ENCODE measurements around the gene OR2S2. TPM values are rescaled to one million over a fixed set of nuclear protein-coding genes. Genes with fewer than 3 reads are reported as not detected.

OR2S2 gene
- total and polyA plus RNA-seq, 7 donors: not detected

- no peak overlapping the region for H3K27ac ChIP-seq
- intact Hi-C loops (cut with DNase I): loop anchor here (5.0 kb wide), 1 partner anchor 156 kb away; the partner anchor contains the start of gene NPR2
- H3K36me3 ChIP-seq: no peaks in the 10 kb centered on the region
- peaks cover 0 to 5% (median 4%) of the 10 kb centered on the region in 4 donors for H3K4me1 ChIP-seq
- H3K27me3 ChIP-seq: peaks cover 0 to 4% (median 0%) of the 10 kb centered on the region in 3 donors
- H3K4me3 ChIP-seq: no peak overlapping the region
- 29 to 74% methylated on average over 2 of the region's 2 CpGs for WGBS, 2 donors
- no peak for DNase-seq
- TF ChIP-seq CTCF (IDR thresholded peaks at IDR 0.05): no peak
- TF ChIP-seq POLR2A (IDR thresholded peaks at IDR 0.05): no peak
- TF ChIP-seq POLR2AphosphoS5 (IDR thresholded peaks at IDR 0.05): no peak
- no peak for TF ChIP-seq EP300 (IDR thresholded peaks at IDR 0.05)
- H3K9me3 ChIP-seq: no peaks in the 10 kb centered on the region
These were observed 9.5 kb downstream of the OR2S2 start for GRCh38 chr9:35948451-35948850.

- Histone ChIP-seq H3K27ac (peak overlapping the region in 3 of 4 donors; percentile 3 to 32 (median 20)), H3K36me3 (no peaks in the 10 kb centered on the region), H3K27me3 (no peaks in the 10 kb centered on the region), H3K4me3 (peak overlapping the region in 2 of 4 donors; percentile 2 to 22), H3K4me1 (peaks cover 0 to 5% (median 4%) of the 10 kb centered on the region in 4 donors), H3K9me3 (no peaks in the 10 kb centered on the region)
- intact Hi-C loops (cut with DNase I): loop anchor here (1.0 to 5.0 kb wide), 2 partner anchors 42 to 153 kb away; partner anchors contain the start of gene NPR2
- 32 to 38% methylated on average over 10 of the region's 10 CpGs for WGBS, 2 donors
- no peak for TF ChIP-seq EP300 (IDR thresholded peaks at IDR 0.05)
- peak; percentile 71 to 85 (median 80) for TF ChIP-seq CTCF (IDR thresholded peaks at IDR 0.05)
- no peak for TF ChIP-seq POLR2A (IDR thresholded peaks at IDR 0.05)
- TF ChIP-seq POLR2AphosphoS5 (IDR thresholded peaks at IDR 0.05): peak in 1 of 4 donors; percentile 26
- DNase-seq: peak; percentile 91
These were observed 12.5 kb downstream of the OR2S2 start for GRCh38 chr9:35945341-35946018.

- no peak for TF ChIP-seq POLR2AphosphoS5 (IDR thresholded peaks at IDR 0.05)
- intact Hi-C loops (cut with DNase I): loop anchor here (1.0 to 5.0 kb wide), 2 partner anchors 42 to 153 kb away; partner anchors contain the start of gene NPR2
- no peak for DNase-seq
- WGBS, 2 donors: 23 to 80% methylated on average over 3 of the region's 3 CpGs
- H3K27ac ChIP-seq: peak overlapping the region in 2 of 4 donors; percentile 3 to 32
- H3K27me3 ChIP-seq: no peaks in the 10 kb centered on the region
- peaks cover 0 to 5% (median 4%) of the 10 kb centered on the region in 4 donors for H3K4me1 ChIP-seq
- no peak overlapping the region for H3K4me3 ChIP-seq
- H3K9me3 ChIP-seq: no peaks in the 10 kb centered on the region
- H3K36me3 ChIP-seq: no peaks in the 10 kb centered on the region
These were observed 13.1 kb downstream of the OR2S2 start for GRCh38 chr9:35944841-35945240.

- H3K27ac ChIP-seq: no peak overlapping the region
- 23 to 70% methylated on average over 3 of the region's 3 CpGs for WGBS, 2 donors
- intact Hi-C loops (cut with DNase I): no loop called here
- TF ChIP-seq POLR2A (IDR thresholded peaks at IDR 0.05) (no peak), POLR2AphosphoS5 (IDR thresholded peaks at IDR 0.05) (no peak), CTCF (IDR thresholded peaks at IDR 0.05) (no peak), EP300 (IDR thresholded peaks at IDR 0.05) (no peak)
- H3K36me3 ChIP-seq: no peaks in the 10 kb centered on the region
- DNase-seq: no peak
- H3K27me3 ChIP-seq: no peaks in the 10 kb centered on the region
- no peaks in the 10 kb centered on the region for H3K9me3 ChIP-seq
- peaks cover 0 to 5% (median 4%) of the 10 kb centered on the region in 4 donors for H3K4me1 ChIP-seq
- no peak overlapping the region for H3K4me3 ChIP-seq
These were observed 13.8 kb downstream of the OR2S2 start for GRCh38 chr9:35944173-35944572.

- no peaks in the 10 kb centered on the region for H3K27me3 ChIP-seq
- TF ChIP-seq CTCF (IDR thresholded peaks at IDR 0.05) (no peak), EP300 (IDR thresholded peaks at IDR 0.05) (no peak), POLR2A (IDR thresholded peaks at IDR 0.05) (no peak), POLR2AphosphoS5 (IDR thresholded peaks at IDR 0.05) (no peak)
- peaks cover 0 to 5% (median 4%) of the 10 kb centered on the region in 4 donors for H3K4me1 ChIP-seq
- H3K27ac ChIP-seq: no peak overlapping the region
- no peak for DNase-seq
- no peaks in the 10 kb centered on the region for H3K36me3 ChIP-seq
- intact Hi-C loops (cut with DNase I): no loop called here
- 88 to 96% methylated on average over 5 of the region's 5 CpGs for WGBS, 2 donors
- H3K9me3 ChIP-seq: no peaks in the 10 kb centered on the region
- H3K4me3 ChIP-seq: no peak overlapping the region
These were observed 15.7 kb downstream of the OR2S2 start for GRCh38 chr9:35942286-35942685.
